Metanephros (tissue), 1 donor: ENCODE data around the gene EIPR1. TPM values are rescaled to one million over a fixed set of nuclear protein-coding genes. Genes with fewer than 3 reads are reported as not detected.

Experiments
- total RNA-seq: library from RNA; depleted of rRNA; stranded (reverse); fragments of >200 nt; gene quantifications from one replicate; pipeline ENCODE4 v1.2.3, GENCODE V29; 2014

EIPR1 gene
- total RNA-seq: 25.7 TPM

DNA sequence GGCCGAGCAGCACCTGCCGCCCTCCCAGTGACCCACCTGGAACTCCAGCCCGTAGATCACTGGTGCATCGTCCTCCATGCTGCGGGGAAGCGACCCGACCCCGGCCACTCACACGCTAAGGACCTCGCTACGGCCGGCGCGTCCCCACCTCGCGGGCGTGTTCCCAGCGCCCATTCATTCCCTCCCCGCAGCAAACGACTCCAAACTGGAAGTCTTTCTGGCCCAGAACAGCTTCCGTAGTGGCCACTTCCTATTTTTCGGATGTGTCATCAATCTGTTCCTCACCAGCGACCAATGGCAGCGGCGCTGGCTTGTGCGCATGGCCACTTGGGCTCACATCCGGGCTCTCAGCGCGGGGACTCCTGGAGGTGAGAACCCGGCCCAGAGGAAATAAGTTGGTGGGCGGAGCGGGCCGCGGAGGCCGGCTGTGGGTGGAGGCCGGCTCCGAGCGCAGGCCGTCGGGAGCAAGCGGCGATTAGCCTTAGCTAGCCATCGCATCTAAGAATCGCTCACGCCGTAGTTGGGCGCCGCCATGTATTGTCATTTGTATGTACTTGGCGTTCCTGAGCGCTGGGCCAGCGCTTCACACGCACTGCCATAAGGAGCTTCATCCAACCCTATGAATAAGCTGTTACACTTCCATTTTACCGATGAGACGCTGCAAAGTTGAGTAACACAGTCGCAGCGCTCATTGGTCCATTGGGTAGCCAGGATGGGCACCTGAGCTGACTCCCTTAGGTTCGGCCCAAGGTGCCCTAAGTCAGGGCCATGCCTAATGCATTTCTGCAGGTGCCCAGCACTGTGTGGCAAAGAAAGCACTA, at the start of gene EIPR1:
TSS of gene EIPR1 (minus strand) at position 207 of the 821 bp plus-strand sequence. CDS start at position 78, 129 bp downstream.

DNA sequence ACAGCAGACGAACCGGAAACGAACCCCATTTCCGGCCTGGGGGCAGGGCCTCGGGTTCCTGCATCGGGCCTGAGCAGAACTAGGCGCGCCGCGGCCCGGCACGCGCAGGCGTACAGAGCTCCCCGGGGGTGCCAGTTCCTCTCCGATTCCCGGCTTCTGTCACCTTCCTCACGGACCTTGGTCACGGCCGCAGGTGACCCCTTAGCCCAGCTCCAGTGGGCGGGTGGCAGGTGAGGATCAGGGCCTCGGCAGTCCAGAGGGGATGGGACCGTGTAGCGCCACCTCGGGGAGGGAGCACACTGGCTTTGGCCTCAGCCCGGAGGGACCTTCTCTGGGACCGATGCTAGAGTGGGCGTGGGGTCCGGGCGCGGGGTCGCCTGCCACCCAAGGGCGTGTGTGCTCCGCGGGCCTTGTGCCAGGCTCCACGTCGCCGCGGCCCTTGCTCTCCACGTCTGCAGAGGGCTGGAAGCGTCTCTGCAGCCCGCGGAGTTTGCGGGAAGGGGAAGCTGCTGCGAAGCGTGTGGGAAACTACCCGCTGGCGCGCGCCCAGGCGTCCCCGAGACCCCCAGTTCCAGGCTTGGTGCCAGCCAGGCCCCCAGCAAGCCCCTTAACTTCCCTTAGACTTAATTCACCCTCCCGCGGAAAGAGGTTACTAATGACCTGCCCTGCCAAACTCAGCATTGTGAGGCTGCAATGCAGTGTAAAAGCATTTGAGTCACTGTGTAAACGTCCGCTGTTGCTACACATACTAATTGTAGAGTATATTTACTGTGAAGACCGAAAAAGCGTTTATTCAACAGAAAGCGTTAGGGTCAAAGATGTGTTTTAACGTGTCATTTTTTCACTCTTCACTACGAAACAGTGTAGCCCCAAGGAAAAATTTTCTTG, 2.3 kb upstream of the EIPR1 start, which contains the start of gene TRAPPC12:
TSS of gene TRAPPC12 (plus strand) at position 48 of the 888 bp plus-strand sequence. CDS start 7,930 bp downstream, outside the sequence.

Other genes with a start within 250 kb of the EIPR1 start
- 127 TPM for gene TRAPPC12, start 1.9 kb upstream of the EIPR1 start, total RNA-seq
- gene ADI1, start 141.7 kb upstream of the EIPR1 start, total RNA-seq: 34.9 TPM
- gene RNASEH1, start 180.5 kb upstream of the EIPR1 start, total RNA-seq: 16.5 TPM
- 1,432 TPM for gene RPS7, start 197.4 kb upstream of the EIPR1 start, total RNA-seq
- 2.6 TPM for gene COLEC11, start 217.3 kb upstream of the EIPR1 start, total RNA-seq